Vagina (tissue), 2 donors: ENCODE measurements around the gene GPR42.

ENCODE experiments used
- CTCF ChIP-seq, 3 experiments: fragments of 450-650 bp in 2 of 3; fragments of 200-600 bp in 1 of 3; sonication (generic) in 1 of 3; IDR thresholded peaks; one replicate each; pipeline ENCODE4 v1.5.1; 2017 to 2019; ENCODE audit warnings: antibody characterized with exemption in 3 of 3, mild to moderate bottlenecking in 2 of 3, moderate library complexity in 2 of 3
- POLR2A ChIP-seq, 2 donors: fragments of 450-650 bp; IDR thresholded peaks; one replicate each; pipeline ENCODE4 v1.6.1; 2017; ENCODE audit warnings: antibody characterized with exemption in 2 of 2, mild to moderate bottlenecking in 2 of 2, moderate library complexity in 2 of 2
- POLR2AphosphoS5 ChIP-seq, 2 donors: sonication (generic); formaldehyde crosslinking; IDR thresholded peaks; one replicate each; pipeline ENCODE4 v1.9.0; 2017; ENCODE audit warnings: antibody characterized with exemption in 2 of 2, mild to moderate bottlenecking in 2 of 2, low read depth in 1 of 2; ENCODE audit not compliant: insufficient read depth in 1 of 2

- TF ChIP-seq CTCF (IDR thresholded peaks at IDR 0.05) (no peak), POLR2A (IDR thresholded peaks at IDR 0.05) (no peak), POLR2AphosphoS5 (IDR thresholded peaks at IDR 0.05; ENCODE audit: insufficient read depth in 1 of 2, low read depth in 1 of 2) (no peak)
These were observed 11.1 kb downstream of the GPR42 start for GRCh38 chr19:35381926-35382325.
